CD4-positive, alpha-beta T cell treated with Interleukin-17A for 1 hour (primary cell): ENCODE data around the gene TFPT.
"Not testable (repeated sequence)": the region's sequence is repeated elsewhere in the genome, so short reads cannot be mapped to it uniquely, and the experiment has no call there.

Source experiments
- DNase-seq: peaks from one replicate; pipeline ENCODE4 v3.0.0-alpha.2; 2020

The TFPT gene

GRCh38 chr19:54114340-54115108, 933 bp downstream of the TFPT start:
- DNase-seq, result peak; percentile 62

DNA sequence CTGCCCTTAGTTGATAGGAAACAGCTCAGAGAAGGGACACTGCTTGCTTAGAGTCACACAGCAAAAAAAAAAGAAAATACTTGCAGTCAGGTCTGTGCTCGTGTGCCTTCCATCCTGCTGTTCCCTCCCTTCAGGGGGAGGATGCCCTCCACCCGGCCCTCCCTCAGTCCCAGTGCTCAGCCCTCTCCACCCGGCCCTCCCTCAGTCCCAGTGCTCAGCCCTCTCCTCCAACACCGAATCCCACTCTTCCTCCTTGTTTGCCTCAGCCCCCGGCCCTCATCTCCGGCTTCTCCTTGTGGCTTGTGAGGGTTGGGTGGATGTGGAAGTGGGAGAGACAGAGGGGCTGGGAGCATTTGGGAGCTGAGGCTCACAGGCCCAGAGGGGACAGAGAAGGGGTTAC, 5.8 kb downstream of the TFPT start:
- DNase-seq, result no peak

DNA sequence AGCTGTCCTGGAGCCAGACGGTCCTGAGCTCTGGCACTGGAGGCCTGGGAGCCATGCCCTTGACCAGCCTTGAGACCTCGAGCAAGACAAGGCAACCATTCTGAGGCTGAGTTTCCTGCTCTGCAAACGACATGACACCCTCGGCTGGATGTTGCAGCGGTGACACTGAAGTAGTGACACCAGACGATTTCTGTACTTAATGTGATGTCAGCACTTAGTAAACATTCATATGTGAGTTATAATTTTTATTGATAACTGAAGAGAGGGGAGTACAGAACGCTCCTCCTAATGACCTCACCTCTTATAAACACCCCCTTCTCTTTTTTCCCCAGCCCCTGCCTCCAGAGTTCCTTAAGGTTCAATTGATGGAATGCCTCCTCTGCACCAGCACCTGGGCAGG, 7.0 kb downstream of the TFPT start:
- no peak for DNase-seq

- no peak for DNase-seq
Observed at GRCh38 chr19:54107876-54108490, 7.5 kb downstream of the TFPT start.

GRCh38 chr19:54106716-54107115, 8.7 kb downstream of the TFPT start:
- no peak for DNase-seq

DNA sequence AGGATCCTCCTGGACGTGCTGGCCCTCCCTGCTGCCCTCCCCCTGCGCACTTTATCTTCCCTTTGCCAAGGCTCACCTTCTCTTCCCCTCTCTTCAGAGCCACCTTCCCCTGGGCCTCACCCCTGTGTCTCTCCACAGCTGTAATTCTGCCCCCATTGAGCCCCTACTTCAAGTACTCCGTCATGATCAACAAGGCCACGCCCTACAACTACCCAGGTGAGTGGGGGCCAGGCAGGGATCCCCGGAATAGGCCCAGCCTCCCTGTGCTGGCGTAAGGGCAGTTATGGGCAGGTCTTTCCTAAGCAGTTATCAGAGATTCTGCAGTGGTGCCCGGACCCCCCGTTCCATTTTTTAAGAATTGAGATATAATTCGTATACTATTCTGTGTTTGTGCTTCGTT, 9.7 kb downstream of the TFPT start:
- DNase-seq, result no peak

DNA sequence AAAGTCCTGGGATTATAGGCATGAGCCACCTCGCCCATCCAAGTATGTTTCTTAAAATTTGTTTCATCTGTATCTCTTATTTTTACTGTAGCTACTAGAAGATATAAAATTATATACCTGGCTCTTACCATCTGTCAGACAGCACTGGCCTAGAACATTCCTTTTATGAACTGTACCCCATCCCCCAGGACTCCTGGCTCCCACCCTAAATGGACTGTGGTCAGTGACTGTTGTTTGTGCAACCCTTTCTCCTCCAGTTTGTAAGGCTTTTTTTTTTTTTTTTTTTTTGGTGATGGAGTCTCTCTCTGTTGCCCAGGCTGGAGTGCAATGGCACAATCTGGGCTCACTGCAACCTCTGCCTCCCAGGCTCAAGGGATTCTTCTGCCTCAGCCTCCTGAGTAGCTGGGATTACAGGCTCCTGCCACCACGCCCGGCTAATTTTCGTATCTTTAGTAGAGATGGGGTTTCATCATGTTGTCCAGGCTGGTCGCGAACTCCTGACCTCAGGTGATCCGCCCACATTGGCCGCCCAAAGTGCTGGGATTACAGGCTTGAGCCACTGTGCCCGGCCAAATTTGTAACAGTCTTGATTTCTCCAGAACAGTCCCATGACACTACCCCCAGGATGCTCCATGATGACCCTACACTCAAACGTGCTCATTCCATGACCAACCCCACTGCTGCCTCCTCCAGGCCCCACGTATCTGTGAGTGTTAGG, 10.3 kb downstream of the TFPT start:
- DNase-seq, result no peak

DNA sequence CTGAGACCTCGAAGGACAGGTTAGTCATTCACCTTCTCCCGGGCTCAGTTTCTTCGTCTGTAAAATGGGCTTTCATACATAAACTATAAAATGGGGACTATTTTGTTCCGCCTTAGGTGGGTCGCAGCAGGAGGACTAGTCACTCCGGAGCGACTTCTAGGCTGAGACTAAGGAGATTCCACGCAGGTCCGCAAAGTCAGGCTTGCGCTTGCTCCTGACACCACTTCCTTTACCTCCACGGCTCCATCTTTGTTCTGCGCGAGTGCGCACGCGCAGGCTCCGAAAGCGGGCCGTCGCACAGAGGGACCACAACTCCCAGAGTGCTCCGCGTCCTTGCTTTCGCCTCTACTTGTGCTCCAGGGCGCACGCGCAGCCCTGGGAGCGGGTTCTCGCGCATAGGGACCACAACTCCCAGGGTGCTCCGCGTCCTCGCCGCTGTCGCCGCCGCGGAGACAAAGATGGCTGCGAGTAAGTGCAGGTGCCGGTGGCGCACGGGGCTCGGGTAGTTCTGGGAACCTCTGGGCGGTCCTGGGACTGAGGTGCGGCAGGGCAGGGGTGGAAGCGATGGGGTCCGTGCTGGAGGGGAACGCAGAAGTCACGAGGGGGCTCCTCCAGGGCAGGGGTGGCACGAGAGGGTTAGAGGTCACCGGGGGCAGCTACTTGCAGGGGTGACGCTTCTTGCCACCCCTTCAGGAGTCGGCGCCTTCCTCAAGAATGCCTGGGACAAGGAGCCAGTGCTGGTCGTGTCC, 12.9 kb downstream of the TFPT start, which contains the start of gene NDUFA3:
NDUFA3 (plus strand) TSS at position 435 of the 749 bp plus-strand sequence; CDS start at position 459, 24 bp downstream.
- DNase-seq, result peak; percentile 98

DNA sequence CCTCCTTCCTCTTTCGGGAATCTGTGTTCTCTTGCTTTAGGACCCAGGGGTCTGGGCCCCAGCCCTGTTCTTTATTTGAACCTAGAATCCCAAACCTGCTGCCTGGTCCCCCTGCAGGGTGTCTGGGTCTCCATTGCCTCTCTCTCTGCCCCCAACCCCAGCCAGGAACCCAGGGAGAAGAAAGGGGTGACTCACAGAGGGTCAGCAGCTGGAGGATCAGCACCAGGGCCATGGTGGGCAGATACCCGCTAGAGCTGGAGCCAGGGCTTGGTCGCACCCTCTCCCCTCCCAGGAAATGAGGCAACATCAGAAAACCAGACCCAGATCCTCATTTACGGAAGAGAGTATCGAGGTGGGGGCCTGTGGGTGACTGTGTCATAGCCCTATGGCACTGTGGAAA, 14.9 kb downstream of the TFPT start, which contains the start of gene OSCAR:
OSCAR (minus strand) TSS at position 243 of the 400 bp plus-strand sequence; CDS start at position 232, 11 bp downstream.
- no peak for DNase-seq

DNA sequence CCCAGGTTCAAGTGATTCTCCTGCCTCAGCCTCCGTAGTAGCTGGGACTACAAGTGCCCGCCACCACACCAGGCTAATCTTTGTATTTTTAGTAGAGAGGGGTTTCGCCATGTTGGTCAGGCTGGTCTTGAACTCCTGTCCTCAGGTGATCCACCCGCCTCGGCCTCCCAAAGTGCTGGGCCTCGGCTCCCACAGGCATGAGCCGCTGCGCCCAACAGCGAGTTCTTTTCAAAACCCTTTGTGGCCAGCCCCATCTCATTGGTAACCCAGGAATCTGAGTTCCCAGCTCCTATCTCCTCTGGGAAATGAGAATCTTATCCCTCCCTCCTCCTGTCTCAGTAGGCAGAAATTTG, 15.6 kb downstream of the TFPT start:
- DNase-seq, result not testable (repeated sequence)

- DNase-seq, result no peak
Observed at GRCh38 chr19:54099190-54099902, 16.1 kb downstream of the TFPT start.

- DNase-seq, result no peak
Observed at GRCh38 chr19:54096617-54097106, 18.8 kb downstream of the TFPT start.

DNA sequence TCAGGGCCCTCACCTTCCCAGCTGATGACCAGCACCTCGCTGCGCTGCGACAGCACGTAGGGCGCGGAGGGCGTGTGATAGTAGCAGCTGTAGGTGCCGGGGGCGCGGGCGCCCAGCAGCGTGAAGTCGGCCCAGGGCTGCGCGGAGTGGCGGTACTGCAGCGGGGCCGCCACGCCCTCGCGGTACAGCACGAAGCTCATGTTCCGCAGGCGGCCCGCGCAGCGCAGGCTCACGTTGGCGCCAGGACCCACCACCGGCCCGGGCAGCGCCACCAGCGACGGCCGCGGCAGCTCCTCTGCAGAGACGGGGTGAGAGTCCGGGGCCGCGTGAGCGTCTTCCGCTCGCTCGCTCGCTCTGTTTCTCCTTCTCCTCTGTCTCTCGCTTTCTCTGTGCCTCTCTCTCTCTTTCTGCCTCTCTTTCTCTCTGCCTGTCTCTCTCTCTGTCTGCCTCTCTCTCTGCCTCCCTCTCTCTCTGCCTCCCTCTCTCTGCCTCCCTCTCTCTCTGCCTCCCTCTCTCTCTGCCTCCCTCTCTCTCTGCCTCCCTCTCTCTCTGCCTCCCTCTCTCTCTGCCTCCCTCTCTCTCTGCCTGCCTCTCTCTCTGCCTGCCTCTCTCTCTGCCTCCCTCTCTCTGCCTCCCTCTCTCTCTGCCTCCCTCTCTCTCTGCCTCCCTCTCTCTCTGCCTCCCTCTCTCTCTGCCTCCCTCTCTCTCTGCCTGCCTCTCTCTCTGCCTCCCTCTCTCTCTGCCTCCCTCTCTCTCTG, 19.4 kb downstream of the TFPT start:
- peak; percentile 65 for DNase-seq

DNA sequence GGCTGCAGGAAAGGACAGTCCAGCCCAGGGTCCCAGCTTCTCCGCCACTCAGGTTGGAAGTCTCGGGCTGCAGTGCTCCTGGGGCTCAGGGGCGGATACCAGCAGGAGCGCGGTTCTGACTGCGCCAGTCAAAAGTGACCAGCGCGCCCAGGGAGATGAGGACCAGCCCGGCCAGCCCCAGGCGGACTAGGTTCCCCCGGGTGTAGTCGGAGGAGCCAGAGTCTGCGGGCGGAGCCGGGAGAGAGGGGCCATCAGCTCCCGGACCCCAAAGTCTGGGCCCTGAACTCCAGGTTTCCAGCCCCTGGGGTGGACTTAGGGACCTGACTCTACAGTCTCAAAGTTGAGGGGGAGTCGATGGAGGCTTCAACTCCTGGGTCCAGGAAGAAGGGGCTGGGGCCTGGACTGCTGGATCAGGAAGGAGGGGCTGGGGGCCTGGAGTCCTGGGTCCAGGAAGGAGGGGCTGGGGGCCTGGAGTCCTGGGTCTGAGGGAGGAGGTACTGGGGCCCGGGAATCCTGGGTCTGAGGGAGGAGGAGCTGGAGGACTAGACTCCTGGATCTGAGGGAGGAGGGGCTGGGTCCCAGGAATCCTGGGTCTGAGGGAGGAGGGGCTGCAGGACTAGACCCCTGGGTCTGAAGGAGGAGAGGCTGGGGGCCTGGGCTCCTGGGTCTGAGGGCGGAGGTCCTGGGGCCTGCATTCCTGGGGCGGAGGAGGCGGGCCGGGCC, 20.2 kb downstream of the TFPT start:
- no peak for DNase-seq

GRCh38 chr19:54094426-54095000, 20.9 kb downstream of the TFPT start:
- DNase-seq, result no peak

DNA sequence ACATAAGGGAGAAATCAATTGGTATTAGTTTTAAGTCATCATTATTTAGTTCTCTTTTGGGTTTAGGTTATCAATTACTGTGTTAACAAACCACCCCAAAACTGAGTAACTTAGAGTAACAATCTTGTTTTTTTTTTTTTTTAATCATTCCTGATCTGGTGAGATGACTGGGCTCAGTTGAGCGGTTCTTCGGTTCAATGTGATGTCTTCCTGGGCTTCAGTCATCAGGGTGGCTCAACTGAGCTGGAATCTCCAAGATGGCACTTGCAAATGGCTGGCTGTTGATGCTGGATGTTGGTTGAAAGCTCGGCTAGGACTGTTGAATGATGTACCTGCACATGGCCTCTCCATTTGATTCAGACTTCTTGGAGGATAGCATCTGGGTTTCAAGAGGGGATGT, 31.0 kb downstream of the TFPT start:
- DNase-seq, result no peak

DNA sequence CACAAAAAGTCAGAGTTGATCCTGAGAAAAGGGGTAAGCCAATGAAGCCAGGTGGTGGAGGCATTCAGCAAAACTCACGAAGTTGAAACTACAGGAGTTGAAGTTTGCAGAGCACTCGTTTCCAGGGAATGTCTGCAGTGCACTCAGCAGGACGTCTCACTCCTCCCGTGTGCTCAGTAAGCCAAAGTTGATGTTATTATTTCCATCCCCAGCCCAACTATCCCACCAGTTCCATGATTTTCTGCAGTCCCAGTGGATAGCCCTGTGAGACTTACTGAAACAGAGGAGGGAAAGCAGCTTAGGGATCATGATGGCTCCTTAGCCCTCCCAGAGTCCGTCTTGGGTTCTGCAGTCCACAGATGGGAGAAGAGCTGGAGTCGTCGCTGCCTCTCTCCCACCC, 34.4 kb downstream of the TFPT start, which contains the start of gene TARM1:
TARM1 (minus strand) TSS at position 334 of the 400 bp plus-strand sequence; CDS start at position 309, 25 bp downstream.
- DNase-seq, result no peak

- DNase-seq, result no peak
Observed at GRCh38 chr19:54077334-54077733, 38.1 kb downstream of the TFPT start.

- DNase-seq, result no peak
Observed at GRCh38 chr19:54074851-54075250, 40.6 kb downstream of the TFPT start.

DNA sequence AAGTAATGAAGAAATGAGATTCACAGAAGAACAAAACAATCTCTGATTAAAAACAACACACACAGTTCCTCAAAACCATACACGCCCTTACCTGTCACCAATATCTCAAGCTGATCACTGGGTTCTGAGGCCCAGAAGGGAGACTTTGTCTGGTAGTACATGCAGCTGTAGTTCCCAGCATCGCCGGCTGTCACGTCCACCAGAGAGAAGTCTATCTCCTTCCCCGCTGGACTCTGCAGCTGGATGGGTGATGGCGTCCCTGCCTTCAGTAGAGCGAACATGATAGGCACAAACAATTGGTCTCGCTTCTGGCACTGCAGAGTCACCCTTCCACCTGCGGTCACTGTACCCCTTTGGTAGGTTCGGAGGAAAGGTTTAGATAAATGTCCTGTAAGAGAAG, 41.6 kb downstream of the TFPT start:
- DNase-seq, result no peak
